Sciatic nerve (tissue), 1 donor: ENCODE measurements around the gene MAIP1. TPM values are rescaled to one million over a fixed set of nuclear protein-coding genes. Genes with fewer than 3 reads are reported as not detected.

ENCODE experiments used
- total RNA-seq: library from RNA; stranded (reverse); fragmentation: NEBNext Ultra II Directional; extraction: Animal tissue kit (Norgen Biotek cat#: 25700); gene quantifications from one replicate; pipeline ENCODE4 v1.2.1, GENCODE V29; 2021
- donor health status: DM: no; HTN: no; CAD: no.

The MAIP1 gene
- total RNA-seq, 1 donor from 2014 or later = 12.6 TPM

Other genes with a start within 250 kb of the MAIP1 start
- 2.3 TPM for gene FTCDNL1, start 104.4 kb upstream of the MAIP1 start, total RNA-seq
- gene C2orf69, start 44.3 kb upstream of the MAIP1 start, total RNA-seq = 11.0 TPM
- gene TYW5, start 91 bp upstream of the MAIP1 start, total RNA-seq = 6.9 TPM